HG02870 (cell line): Measurements from ENCODE around the gene MRPL20.
"Not testable (repeated sequence)": the region's sequence is repeated elsewhere in the genome, so short reads cannot be mapped to it uniquely, and the experiment has no call there.

Experiments
- ATAC-seq: cut with Tn5 transposase; IDR thresholded peaks from one replicate; pipeline ENCODE4 v1.9.1; 2021; ENCODE audit warnings: mild to moderate bottlenecking, moderate library complexity; ENCODE audit not compliant: unreplicated experiment

Gene MRPL20

GRCh38 chr1:1427106-1427819 is 20.2 kb upstream of the MRPL20 start:
- no peak for ATAC-seq

DNA sequence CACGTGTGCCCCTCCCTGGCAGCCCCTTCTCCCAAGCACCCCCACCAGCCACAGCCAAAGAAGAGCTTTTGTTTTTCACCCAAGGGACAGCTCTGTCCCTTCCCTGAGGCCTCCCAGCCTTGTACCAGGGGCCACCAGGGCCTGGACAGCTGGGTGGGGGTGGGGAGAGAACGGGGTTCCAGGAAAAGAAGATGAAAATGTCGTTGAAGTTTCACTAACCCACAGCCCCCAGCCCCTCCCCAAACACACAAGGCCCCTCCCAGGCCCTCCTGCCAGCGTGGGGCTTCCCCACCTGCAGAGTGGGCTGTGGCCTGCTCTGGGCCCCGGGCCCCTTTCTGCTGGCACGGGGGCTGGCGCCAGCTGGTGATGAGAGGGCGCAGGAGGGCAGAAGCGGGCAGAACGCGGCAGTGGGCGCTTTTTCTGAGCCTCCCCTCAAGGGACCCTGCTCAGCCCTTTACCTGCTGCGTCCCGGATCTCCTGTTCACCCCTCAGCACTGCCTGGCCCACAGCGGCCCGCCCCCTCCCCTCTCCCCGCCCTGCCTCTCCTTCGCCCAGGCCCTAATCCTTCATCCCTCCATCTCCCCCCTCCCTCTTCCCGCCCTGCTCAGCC is 19.5 kb upstream of the MRPL20 start:
- no peak for ATAC-seq

GRCh38 chr1:1425753-1426495 is 18.8 kb upstream of the MRPL20 start:
- no peak for ATAC-seq

GRCh38 chr1:1425426-1425752 is 18.3 kb upstream of the MRPL20 start:
- no peak for ATAC-seq

DNA sequence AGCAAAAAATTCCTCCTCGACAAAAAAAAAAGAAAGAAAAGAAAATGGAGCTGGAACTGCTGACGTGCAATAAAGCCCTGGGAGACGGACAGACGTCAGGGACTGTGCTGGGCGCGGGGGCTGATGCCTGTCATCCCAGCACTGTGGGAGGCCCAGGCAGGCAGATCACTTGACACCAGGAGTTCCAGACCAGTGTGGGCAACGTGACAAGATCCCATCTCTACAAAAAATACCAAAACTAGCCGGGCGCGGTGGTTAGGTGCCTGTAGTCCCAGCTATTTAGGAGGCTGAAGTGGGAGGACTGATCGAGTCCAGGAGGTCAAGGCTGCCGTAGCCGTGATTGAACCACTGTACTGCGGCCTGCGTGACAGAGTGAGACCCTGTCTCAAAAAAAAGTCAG is 17.6 kb upstream of the MRPL20 start:
- ATAC-seq, result no peak

DNA sequence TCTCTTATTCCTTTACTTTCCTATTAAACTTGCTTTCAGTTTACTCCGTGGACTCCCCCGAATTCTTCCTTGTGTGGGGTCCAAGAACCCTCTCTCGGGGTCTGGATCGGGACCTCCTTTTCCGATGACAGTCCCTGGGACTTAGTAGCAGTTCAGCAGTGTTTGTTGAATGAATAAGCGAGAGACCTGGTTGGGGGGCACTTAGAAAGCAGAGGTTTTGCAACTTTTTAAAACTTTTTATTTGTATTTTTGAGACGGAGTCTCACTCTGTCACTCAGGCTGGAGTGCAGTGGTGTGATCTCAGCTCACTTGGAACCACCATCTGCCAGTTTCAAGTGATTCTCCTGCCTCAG is 16.1 kb upstream of the MRPL20 start:
- ATAC-seq, result no peak

GRCh38 chr1:1422465-1423244 is 15.6 kb upstream of the MRPL20 start:
- ATAC-seq, result no peak

DNA sequence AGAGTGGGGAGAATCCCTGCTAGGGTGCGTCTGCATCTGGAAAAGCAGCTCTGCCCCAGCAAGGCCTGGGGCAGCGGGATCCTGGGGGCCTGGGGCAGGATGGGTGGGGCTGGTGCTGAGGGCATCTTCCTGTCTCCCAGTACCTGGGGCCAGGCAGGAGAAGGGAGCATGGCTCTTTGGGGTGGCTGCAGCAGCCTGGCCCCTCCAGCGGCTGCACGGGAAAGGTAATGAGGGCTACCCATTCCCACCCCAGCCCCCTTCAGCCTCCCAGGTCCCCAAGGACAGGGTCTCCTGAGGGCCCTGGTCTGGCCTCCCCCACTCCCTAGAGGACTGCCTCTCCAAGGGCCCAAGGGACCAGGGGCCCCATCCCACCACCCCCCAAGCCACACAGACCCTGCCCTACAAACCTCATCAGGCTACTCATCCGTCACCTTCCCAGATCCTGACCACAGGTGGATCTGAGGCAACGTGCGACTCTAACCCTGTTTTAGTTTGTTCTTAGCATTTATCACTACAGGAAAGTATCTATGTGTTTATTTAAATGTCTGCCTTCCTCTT is 14.9 kb upstream of the MRPL20 start:
- ATAC-seq, result no peak

DNA sequence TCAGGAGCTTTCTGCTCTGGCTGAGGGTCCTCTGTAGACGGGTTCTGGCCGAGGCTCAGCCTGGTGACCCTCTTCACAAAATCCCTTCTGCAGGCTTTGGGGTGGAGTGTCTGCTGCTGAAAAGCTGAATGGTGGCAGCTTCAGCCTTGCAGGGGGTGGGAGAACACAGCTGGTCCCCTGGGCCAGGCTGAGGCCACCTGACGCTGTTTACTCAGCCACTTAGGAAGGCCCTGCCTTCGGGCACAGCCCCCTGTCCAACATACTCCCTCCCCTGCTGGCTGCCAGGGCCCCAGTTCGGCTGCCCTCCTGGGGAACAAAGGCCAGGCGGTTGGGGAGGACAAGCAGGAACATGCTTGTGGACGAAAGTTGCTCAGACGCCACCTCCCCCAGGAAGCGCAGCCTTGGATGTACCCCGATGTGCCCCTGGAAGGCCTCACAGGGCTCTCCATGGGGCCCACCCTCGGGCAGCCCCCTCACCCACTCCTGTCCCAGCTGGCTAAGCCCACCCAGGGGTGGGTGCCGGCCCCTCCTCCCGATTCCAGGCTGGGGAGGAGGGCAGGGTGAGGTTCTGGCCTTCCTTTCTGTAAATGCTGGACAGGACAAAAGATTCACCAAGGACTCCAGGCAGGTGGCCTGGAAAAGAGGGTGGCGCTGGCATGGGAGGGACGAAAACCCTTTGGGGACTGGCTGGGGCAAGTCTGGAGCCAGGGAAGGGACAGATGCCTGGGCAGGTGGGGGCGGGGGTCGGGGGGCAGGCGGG is 14.2 kb upstream of the MRPL20 start, which contains the start of gene ANKRD65:
Gene ANKRD65, minus strand, starts transcription at position 130 of the 760 bp plus-strand sequence. CDS start 271 bp downstream, outside the sequence.
- ATAC-seq, result no peak

DNA sequence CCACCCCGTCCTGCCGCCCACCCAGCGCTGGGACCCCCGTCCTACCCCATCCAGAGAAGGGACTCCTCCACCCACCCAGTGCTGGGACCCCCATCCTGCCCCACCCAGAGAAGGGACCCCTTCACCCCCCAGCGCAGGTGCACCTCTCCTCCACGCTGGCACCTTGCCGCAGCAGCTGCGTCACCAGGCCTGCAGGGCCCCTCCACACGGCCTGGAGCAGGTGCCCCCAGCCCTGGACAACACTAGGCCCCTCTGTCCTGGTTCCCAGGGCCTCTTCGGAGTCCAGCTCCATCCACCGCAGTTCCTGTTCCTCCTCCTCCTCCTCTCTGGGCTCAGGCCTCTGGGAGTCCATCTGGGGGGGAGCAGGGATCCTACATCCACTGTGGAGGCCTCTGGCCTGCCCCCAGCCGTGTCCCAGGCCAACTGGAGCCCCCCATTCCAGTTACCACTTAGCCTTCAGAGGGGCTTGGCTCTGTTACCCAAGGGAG is 13.6 kb upstream of the MRPL20 start:
- ATAC-seq, result no peak

DNA sequence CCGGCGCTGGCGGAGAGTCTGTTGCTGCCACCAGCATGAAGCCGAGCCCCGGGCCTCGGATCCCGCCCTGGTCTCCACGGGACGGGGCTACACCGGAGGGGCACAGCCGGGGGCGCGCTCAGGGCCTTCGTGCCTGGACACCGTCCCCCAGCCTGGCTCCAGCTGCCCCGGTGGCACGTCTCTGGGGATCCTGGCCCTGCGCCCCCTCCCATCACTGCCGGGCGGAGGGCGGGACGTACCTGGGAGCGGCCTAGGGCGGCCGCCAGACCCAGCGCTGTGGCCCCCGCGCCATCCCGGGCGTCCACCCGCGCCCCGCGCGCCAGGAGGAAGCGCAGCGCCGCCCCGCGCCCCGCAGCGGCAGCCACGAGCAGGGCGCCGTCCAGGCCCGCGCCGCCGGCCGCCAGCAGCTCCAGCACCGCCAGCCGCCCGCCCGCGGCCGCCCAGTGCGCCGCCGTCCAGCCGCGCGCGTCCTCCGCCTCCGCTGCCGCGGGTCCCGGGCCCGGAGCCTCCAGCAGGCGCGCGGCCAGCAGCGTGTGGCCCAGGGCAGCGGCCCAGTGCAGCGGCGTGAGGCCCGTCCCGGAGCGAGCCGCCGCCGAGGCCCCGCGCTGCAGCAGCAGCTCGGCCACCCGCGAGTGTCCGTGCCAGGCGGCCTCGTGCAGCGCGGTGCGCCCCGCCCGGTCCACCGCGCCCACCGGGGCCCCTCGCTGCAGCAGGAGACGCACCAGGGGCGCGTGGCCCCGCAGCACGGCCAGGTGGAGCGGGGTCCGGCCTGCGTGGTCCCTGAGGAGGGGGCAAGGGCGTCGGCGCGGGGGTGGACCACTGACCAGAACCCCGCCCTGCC is 12.9 kb upstream of the MRPL20 start:
- ATAC-seq, result no peak

- no peak for ATAC-seq
Measured at GRCh38 chr1:1419363-1419812, 12.3 kb upstream of the MRPL20 start.

DNA sequence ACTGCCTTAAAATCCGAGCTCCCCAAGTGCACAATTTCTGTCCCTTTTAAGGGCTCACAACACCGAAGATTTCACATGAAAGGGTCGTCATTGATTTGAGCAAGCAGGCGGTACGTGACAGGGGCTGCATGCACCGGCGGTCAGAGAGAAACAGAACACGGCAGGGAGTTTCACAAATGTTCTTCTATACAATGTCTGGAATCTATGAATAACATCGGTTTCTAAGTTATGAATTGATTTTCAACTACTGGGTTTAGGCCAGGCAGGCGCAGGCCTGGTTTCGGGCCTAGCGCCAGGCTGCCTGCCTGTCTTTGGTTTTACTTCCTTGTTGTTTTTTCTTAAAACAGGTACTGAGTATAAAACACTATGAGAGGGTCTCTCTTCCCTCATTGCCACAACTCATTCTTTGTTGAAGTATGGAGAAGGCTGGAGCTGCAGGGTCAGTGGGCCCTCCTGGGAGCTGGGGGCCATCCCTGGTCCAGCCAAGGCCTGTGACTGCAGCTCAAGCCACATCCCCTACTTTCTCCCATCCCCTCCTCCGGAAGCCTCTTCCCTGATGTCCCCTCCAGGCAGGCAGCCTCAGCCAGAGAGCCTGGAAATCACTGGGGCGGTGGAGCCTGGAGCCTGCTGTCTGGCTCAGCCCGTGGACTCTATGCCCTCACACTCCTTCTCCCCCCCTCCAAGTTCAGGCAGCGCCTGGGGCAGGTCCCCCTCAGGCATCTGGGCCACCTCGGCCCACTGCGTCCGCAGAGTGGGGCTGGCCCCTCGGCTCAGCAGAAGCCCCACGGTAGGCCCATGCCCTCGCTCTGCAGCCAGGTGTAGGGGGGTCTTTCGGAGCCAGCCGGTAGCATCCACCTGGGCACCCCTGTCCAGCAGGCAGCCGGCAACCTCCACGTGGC is 11.6 kb upstream of the MRPL20 start:
- no peak for ATAC-seq

DNA sequence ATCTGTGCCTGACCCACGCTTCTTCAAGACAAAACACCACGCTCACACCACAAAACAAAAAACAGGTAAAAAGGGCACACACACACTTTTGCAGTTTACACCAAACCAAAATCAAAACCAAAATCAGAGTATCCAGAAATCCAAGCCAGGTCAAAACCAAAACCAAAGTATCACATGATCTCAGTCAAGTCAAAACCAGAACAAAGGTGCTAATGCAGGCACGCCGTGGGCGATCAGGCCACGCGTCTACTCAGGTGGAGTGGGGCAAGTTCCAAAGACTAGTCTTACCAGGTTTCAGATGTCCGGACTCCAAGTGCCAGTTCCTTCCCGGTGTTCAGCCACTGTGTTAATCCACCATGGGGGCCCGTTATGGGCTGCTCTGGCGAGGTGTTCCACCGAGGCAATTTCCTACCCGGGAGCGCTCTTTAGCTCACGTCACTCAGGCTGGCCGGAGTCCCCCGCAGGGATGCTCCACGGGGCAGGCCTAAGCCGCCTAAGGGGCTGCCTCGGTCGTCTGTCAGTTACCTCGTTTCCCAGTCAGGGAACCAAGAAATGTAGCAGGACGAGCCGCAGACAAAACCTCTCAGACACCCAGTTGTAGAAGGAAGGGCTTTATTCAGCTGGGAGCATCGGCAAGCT is 10.9 kb upstream of the MRPL20 start:
- not testable (repeated sequence) for ATAC-seq

DNA sequence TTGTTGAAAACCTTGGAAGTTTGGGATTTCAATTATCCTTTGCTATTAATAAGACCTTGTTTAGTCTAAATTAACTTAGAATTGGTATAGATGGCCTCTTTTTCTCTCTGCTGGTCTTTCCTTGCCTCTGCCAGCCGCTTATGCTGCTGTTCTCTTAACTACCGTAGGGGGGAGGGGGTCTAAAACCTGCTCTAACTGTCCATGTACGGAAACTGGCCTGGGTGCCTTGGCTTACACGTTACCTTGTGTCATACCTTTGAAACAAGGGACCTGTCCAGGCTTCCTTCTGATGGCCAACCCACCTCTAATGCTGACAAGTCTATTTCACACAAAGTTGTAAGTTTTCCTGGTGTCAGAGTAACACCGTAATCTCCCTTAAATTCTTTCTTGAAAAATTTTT is 10.3 kb upstream of the MRPL20 start:
- not testable (repeated sequence) for ATAC-seq

DNA sequence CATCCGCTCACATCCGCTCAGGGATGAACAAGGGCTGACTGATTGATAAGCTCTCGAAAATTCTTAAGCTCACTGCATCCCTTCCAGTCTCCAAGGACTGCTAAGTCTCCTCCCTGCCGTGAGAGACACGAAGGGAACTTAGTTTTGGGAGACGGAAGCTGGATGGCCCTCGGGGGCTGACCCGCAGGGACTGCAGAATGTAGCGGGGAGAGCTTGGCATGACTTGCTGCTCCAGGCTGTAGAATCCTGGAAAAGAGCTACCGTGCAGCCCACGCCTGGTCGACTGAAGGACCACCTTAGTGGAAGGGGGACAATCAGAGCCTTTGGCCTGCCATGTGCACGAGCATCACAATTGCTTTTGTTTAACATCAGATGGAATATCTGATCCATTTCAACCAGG is 8.7 kb upstream of the MRPL20 start:
- no peak for ATAC-seq

DNA sequence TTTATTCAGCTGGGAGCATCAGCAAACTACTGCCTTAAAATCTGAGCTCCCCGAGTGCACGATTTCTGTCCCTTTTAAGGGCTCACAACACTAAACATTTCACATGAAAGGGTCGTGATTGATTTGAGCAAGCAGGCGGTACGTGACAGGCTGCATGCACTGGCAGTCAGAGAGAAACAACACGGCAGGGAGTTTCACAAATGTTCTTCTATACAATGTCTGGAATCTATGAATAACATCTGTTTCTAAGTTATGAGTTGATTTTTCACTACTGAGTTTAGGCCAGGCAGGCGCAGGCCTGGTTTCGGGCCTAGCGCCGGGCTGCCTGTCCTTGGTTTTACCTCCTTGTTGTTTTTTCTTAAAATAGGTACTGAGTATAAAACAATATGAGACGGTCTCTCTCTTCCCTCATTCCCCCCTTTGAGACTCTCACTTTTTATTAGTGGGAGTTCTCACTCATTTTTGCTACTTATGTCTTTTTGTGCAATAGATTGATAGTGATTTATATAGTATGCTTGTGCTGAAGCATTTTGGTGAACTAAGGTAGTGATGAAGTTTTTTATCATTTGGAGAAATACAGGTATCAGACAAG is 5.3 kb upstream of the MRPL20 start:
- ATAC-seq, result not testable (repeated sequence)
